ES-I3 (cell line): ENCODE data around the gene NDUFB2.
A peak's percentile ranks its signal among the peaks of the same experiment; 100 is the strongest.

Experiments used
- H3K36me3 ChIP-seq: 2 replicates; pipeline ENCODE4 v1.6.1; 2013; ENCODE audit warnings: mild to moderate bottlenecking, low read length, control low read depth, moderate library complexity; ENCODE audit not compliant: insufficient read depth
- H3K4me1 ChIP-seq: 2 replicates; pipeline ENCODE4 v1.6.1; 2013; ENCODE audit warnings: mild to moderate bottlenecking, control low read depth, low read length; ENCODE audit not compliant: insufficient read depth
- H3K9ac ChIP-seq: 2 replicates; pipeline ENCODE4 v1.6.1; 2013; ENCODE audit warnings: low read depth, mild to moderate bottlenecking, low read length, moderate library complexity
- H3K9me3 ChIP-seq: 2 replicates; pipeline ENCODE4 v1.6.1; 2013; ENCODE audit warnings: mild to moderate bottlenecking, low read length, moderate library complexity; ENCODE audit not compliant: control insufficient read depth, insufficient read depth

NDUFB2 gene

DNA sequence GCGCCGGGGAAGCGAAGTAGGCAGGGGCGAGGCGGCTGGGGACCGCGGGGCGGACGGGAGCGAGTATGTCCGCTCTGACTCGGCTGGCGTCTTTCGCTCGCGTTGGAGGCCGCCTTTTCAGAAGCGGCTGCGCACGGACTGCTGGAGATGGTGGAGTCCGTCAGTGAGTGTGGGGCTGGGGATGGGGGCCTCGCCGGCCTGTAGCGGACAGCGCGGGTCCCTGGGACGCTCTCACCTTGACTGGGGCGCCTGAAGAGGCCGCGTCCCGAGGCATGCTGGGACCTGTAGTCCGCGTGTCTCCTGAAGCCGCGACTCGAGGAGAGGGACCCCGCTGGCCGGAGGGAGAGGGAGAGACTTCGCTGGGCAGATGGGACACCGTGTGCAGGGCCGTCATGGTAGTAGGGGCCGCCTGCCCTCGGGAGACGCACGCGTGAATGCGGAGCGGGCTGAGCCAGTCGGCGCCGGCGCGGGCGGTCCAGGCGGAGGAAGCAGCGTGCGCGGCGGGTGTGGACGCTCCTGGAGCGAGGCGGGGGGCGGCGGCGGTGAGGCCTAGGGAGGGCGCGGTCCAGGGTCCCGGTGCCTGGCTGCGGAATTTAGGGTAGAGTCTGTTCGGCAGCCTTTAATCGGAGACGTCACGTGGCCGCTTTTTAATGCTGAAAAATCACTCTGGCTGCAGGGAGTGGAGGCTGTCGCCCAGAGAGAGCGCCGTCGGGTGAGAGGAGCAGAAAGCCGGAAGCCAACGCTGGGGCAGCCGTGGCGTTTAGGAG is at the start of gene NDUFB2:
Gene NDUFB2 (plus strand): TSS at position 29 of the 767 bp plus-strand sequence. CDS start 37 bp downstream, at position 66.
- peaks cover under 1% of the 10 kb centered on the region; the same call in 1 of the 2 replicates for H3K36me3 ChIP-seq
- no peaks in the 10 kb centered on the region; the same call in 1 of the 2 replicates for H3K4me1 ChIP-seq
- no peaks in the 10 kb centered on the region for H3K9me3 ChIP-seq
- peak within 1 kb of the TSS; percentile 65 for H3K9ac ChIP-seq

DNA sequence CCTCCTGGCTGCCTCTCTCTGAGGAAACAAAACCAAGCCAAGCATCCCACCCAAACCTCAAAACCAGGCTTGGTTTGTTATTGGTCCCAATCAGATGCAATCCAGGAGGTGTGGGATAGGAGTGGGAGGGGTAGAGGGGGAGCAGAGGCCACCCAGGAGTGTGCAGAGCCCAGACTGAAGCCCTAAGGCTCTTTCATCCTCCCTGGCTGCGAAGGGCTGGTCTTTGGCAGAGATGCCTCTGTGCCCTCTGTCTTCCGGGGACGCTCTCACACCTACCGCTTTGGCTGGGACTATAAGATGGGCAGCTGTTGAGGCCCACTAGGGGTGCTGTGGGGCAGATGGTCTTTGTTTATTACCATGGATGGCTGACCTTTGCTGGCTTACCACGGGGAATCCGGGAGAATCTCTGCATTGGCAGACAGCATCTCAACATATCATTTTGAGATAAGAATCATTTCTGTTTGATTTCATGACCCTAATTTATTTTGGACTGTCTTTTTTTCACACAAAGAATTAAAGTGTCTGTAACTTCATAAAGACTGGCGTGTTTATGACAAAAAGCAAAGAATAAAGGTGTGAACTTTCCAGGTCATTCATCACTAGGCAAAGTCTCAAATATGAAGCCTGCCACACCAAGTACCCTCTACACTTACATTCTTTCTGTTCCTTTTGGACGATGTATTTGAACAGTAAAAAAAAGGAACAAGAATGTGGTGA is 49.4 kb upstream of the NDUFB2 start:
- H3K9me3 ChIP-seq: no peaks in the 10 kb centered on the region
- H3K4me1 ChIP-seq: peaks cover 11% of the 10 kb centered on the region; the same call in 1 of the 2 replicates
- no peaks in the 10 kb centered on the region for H3K36me3 ChIP-seq
- no peak overlapping the region for H3K9ac ChIP-seq

DNA sequence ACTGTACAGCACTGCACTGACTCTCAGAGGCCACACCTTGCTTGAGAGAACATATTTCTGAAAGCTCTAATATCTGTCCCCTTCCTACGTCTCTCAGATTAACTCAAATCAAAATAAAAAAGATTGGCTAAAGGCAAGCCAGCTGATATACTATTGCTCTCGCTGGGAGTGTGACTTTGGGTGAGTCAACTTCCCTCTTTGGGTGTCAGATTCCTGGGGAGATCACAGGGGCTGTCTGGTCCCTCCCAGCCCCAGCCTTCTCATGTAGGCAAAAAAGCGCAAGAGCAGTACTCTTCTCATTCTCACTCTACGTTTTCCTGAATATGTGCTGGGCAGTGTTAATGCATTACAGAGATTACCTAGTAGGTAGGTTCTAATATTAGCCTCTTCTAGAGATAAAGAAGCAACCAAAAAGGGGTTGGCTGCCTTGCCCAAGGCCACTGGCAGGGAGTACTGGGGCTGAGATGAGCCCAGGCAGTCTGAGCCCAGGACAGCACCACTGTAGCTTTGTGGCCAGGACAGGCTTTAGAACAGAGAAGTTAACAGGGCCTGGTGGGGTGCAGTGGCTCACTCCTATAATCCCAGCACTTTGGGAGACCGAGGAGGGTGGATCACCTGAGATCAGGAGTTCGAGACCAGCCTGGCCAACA is 46.8 kb upstream of the NDUFB2 start:
- Histone ChIP-seq H3K4me1 (peaks cover 13% of the 10 kb centered on the region; the same call in 1 of the 2 replicates), H3K9me3 (no peaks in the 10 kb centered on the region), H3K9ac (no peak overlapping the region), H3K36me3 (no peaks in the 10 kb centered on the region)

DNA sequence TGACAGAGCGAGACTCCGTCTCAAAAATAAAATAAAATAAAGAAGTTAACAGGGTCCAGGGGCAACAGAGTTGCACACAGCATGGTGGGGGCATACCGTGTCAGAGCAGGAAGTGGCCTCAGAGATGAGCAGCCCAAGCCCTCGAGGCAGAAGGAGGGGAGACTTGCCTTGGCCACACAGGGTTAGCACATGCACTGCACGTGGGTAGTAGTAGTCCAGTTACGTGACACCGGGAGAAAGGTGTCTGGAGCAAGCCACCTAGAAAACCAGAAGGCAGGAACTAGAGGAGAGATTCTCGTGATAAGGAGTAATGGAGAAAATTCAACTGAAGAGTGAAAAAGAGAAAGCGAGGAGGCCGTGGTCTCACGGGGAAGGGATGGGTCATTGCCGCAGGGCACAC is 46.1 kb upstream of the NDUFB2 start:
- Histone ChIP-seq H3K36me3 (no peaks in the 10 kb centered on the region), H3K9ac (no peak overlapping the region), H3K4me1 (peaks cover 13% of the 10 kb centered on the region; the same call in 1 of the 2 replicates), H3K9me3 (no peaks in the 10 kb centered on the region)

DNA sequence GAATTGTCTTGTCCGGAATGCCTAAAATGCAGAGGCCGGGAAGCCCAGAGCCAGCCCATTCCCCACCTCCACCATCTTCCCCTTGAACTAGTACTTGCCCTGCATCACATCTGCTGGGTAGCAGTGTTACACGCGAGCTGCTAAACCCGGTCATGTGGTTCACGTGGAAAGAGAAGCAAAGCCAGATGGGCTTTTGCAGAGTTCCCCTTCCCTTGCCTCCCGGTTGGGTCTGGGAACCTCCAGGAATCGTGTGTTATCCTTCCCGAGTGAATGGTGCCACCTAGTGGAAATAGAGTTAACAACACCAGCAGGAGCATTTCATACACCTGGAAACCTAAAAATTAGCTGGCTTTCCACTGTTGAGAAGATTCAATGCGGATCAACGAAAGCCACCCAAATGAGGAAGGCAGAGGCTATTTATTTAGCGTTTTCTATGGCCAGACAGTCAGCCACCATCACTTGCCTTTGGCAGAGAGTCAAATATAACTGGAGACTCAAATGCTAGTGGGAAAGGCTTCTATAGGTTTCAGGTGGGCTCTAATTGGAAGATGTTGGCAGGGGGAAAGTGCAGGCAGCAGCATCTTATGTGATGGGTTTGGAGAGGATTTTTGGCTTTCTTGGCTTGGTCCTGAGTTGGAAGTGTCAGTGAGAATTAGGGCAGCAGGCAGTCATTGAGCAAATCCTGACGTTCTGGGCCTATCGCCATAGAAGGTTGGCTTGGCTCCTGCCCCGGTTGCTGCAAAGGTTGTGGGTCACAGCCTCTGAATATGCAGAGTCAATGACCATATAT is 43.0 kb upstream of the NDUFB2 start:
- no peak overlapping the region for H3K9ac ChIP-seq
- H3K36me3 ChIP-seq: no peaks in the 10 kb centered on the region
- no peaks in the 10 kb centered on the region for H3K9me3 ChIP-seq
- H3K4me1 ChIP-seq: peaks cover 16% of the 10 kb centered on the region; the same call in 1 of the 2 replicates

DNA sequence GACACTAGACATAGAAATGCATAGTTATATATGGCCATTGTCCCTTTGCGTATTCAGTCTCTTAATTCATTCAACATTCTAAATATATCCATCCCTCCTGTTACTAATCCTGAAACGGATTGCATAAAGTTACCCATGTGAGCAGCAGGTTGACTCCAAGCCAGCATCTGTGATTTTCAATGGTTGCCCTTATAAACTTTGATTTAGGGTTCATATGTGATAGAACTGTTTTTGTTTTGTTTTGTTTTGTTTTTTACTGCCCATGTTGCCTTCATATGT is 42.5 kb upstream of the NDUFB2 start:
- H3K9ac ChIP-seq: no peak overlapping the region
- no peaks in the 10 kb centered on the region for H3K36me3 ChIP-seq
- peaks cover 16% of the 10 kb centered on the region; the same call in 1 of the 2 replicates for H3K4me1 ChIP-seq
- no peaks in the 10 kb centered on the region for H3K9me3 ChIP-seq

DNA sequence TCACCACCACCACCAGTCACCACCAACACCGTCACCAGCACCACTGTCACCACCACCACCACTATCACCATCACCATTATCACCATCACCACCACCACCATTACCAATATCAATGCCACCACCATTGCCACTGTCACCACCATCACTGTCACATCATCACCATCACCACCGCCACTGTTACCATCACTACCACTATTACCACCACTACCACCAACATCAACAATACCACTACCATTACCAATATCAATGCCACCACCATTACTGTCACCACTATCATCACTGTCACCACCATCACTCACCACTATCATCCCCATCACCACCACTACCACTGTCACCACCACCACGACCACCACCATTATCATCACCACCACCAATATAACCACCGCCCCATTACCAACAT is 41.8 kb upstream of the NDUFB2 start:
- Histone ChIP-seq H3K9ac (no peak overlapping the region), H3K36me3 (no peaks in the 10 kb centered on the region), H3K4me1 (peaks cover 12% of the 10 kb centered on the region; the same call in 1 of the 2 replicates), H3K9me3 (no peaks in the 10 kb centered on the region)

DNA sequence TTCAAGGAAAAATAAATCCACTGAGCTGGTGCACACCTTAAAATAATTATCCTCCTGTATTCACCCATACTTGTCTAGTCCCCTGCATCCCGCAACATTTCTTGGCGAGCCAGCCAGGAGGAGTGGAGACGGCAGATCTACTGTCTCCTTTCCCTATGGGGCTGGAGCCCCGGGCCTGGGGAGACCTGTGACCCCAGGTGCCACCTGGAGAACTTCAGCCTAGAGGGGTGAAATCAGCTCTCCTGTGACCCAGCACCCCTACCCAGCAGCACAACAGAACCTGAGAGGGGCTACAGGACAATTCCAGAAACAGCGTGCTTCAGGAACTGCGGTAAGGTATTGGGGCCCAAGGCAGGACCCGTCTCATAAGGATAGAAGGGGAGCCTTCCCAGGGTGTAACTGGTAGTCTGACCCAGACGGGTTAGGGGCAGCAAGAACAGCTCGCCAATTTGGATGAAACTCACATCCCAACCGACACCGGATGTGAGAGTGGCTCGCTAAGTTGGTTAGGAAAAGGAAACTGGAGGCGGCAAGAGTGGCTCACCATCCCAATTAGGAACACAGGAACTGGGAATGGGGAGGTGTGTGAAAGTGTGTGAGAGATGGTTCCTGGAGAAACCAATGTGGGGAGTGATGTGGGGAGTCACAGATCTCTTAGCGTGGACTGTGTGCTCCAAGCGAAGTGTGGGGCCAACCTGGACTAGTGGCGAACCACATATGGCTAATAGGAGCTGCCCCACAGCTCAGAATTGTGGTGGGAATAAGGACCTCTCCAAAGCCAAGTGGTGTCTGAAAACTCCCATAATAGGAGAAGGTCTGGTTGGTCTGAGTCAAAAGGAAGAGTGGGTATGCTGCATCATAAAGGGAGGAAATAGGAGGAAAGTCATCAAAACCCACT is 40.7 kb upstream of the NDUFB2 start:
- H3K9ac ChIP-seq: no peak overlapping the region
- H3K4me1 ChIP-seq: peaks cover 10% of the 10 kb centered on the region; the same call in 1 of the 2 replicates
- no peaks in the 10 kb centered on the region for H3K9me3 ChIP-seq
- H3K36me3 ChIP-seq: no peaks in the 10 kb centered on the region

DNA sequence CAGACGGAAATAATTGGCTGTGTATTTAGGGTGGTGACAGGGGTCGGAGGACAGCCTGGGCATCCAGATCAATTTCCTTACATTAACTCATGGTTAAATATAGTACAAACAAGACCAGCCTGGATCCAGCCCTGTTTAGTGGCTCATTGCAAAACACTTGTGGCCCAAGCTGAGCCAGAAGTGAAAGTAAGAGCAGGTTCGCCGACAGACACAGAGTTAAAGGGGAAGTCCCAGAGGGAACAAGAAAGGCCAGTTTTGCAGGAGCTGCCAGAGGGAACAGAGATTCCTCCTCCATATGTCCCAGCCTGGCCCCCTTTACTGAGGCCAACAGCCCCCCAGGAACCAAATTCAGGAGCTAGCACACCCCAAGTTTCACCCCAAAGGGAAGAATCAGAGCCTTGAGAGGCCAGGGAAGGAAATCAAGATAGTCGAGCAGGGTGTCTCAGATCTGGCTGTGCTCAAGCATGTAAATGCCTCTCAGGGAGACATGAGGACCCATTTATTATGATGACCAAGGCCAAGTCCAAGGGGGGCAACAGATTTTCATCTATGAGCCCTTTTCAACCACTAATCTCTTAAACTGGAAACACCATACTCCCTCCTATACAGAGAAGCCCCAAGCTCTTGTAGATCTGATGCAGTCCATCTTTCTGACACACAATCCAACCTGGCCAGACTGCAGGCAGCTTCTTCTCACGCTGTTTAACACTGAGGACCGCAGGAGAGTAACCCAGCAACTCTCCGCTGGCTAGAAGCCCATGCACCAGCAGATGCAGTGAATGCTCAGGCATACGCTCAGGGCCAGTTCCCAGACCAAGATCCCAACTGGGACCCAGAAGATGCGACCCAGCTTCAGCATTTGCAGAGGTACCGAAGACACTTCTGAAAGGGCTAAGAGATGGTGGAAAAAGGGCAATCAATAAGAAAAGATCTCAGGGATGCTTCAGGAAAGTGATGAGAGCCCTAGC is 39.7 kb upstream of the NDUFB2 start:
- H3K9me3 ChIP-seq: no peaks in the 10 kb centered on the region
- H3K9ac ChIP-seq: no peak overlapping the region
- peaks cover 7% of the 10 kb centered on the region; the same call in 1 of the 2 replicates for H3K4me1 ChIP-seq
- no peaks in the 10 kb centered on the region for H3K36me3 ChIP-seq

DNA sequence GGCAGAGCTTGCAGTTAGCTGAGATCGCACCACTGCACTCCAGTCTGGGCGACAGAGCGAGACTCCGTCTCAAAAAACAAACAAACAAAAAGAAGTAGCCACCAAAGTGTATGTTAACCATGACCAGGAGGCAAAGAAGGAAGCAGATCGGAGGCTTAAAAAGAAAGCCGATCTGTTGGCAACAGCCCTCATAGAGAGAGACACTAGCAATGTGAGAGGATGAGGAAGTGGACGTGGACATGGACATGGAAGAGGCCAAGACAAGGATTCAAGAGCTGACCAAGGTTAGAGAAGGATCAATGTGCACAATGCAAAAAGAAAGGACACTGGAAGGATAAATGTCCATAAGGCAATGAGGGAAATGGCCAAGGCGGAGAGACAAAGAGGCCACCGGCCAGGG is 38.6 kb upstream of the NDUFB2 start:
- no peak overlapping the region for H3K9ac ChIP-seq
- no peaks in the 10 kb centered on the region for H3K9me3 ChIP-seq
- no peaks in the 10 kb centered on the region for H3K36me3 ChIP-seq
- H3K4me1 ChIP-seq: peaks cover 5% of the 10 kb centered on the region; the same call in 1 of the 2 replicates

DNA sequence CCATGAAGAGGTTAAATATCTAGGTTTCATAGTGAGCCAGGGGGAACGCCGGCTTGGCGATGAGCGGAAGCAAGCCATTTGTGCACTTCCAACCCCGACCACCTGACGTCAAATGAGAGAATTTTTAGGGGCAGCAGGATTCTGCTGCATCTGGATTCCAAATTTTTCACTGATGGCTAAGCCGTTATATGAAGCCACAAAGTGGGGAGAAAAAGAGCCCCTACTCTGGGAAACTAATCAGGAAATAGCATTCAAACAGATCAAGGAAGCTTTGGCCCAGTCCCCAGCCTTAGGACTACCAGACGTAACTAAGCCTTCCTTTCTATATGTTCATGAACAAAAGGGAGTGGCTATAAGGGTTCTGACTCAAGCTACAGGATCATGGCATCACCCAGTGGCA is 36.7 kb upstream of the NDUFB2 start:
- Histone ChIP-seq H3K9ac (no peak overlapping the region), H3K36me3 (no peaks in the 10 kb centered on the region), H3K9me3 (no peaks in the 10 kb centered on the region), H3K4me1 (peaks cover 2% of the 10 kb centered on the region; the same call in 1 of the 2 replicates)

DNA sequence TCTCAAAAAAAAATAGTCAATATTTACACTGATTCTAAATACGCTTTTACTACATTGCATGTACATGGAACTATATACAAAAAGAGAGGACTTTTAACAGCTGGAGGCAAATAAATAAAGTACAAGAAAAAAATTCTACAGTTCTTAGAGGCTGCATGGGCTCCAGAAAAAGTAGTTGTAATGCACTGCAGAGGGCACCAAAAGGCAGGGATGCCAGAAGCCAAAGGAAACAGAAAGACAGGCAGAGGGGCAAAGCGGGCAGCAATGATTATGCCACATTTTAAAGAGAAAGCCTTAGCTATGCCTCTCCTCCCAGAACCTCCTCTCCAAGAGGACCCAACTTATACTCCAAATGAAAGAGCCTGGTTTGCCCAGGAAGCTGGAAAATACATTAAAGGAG is 35.4 kb upstream of the NDUFB2 start:
- no peaks in the 10 kb centered on the region for H3K9me3 ChIP-seq
- no peaks in the 10 kb centered on the region for H3K36me3 ChIP-seq
- H3K9ac ChIP-seq: no peak overlapping the region
- H3K4me1 ChIP-seq: peaks cover 2% of the 10 kb centered on the region; the same call in 1 of the 2 replicates
